DMS79 (cell line): ENCODE results near the gene RABGAP1L.

ENCODE experiments used
- DNase-seq: peaks from one replicate; lab custom pipeline; 2025; lab: John Stamatoyannopoulos, UW

Gene RABGAP1L

GRCh38 chr1:174197088-174197487 is 37.8 kb downstream of the RABGAP1L start:
- no peak for DNase-seq

GRCh38 chr1:174197547-174197946 is 38.2 kb downstream of the RABGAP1L start:
- no peak for DNase-seq

GRCh38 chr1:174198202-174198601 is 38.9 kb downstream of the RABGAP1L start:
- no peak for DNase-seq

DNA sequence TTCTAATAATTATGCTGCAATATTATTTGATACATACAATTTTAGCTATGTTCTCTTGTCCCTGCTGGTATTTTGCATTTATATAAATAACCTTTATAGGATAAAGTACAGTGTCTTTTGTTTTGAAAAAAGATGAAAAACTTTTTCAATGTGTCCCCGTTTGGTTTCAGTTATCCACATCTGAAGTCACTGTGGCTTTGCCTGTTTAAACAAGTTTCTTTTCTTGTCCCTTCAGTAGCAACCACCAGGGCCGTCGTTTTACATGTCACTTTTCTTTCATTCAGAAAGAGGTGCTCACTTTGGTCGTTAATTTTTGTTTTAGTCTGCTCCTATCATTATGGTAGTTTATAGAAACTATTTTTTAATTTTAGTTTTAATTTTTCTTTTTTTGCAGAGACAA is 41.4 kb downstream of the RABGAP1L start:
- no peak for DNase-seq

DNA sequence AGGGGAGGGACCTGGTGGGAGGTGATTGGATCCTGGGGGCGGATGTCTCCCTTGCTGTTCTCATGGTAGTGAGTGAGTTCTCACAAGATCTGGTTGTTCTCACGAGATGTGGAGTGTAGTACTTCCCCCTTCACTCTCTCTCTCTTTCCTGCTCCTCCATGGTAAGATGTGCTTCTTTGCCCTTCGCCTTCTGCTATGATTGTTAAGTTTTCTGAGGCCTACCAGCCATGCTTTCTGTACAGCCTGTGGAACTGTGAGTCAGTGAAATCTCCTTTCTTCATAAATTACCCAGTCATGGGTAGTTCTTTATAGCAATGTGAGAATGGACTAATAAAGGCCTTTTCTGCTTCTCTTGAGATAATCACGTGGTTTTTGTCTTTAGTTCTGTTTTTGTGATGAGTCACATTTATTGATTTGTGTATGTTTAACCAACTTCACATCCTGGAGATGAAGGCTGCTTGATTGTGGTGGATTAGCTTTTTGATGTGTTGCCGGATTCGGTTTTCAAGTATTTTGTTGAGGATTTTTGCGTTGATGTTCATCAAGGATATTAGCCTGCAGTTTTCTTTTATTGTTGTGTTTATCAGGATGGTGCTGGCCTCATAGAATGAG is 45.5 kb downstream of the RABGAP1L start:
- DNase-seq = no peak

DNA sequence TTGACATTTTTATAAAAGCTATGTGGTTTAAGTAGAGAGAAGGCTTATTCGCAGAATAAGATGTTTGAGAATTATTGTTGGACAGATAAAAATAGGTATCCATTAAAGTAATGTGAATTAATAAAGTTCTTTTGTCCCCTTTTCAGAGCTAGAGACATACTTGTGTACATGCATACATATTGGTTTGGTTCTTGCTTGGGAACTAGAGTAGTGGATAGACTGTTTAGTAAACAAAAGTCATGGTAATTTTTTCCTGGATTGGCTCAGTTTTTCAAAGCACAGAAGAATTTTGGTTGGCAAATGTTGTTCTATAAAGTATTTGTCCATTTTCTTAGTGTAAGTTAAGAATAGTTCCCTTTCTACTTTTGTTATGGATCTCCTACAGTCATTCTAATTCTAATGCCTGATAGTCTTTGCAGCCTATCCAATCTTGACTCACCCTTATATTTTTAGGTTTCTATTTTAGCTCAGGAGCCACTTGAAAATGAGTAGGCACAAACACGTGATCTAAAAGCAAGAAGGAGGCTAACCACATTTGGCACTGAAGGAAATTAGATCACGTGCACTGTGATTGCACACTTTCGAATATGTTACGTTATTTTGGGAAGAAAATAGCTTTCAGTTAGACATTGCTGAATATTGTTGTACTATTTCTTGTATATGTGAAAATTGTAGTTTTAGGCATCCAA is 47.0 kb downstream of the RABGAP1L start:
- DNase-seq = no peak

DNA sequence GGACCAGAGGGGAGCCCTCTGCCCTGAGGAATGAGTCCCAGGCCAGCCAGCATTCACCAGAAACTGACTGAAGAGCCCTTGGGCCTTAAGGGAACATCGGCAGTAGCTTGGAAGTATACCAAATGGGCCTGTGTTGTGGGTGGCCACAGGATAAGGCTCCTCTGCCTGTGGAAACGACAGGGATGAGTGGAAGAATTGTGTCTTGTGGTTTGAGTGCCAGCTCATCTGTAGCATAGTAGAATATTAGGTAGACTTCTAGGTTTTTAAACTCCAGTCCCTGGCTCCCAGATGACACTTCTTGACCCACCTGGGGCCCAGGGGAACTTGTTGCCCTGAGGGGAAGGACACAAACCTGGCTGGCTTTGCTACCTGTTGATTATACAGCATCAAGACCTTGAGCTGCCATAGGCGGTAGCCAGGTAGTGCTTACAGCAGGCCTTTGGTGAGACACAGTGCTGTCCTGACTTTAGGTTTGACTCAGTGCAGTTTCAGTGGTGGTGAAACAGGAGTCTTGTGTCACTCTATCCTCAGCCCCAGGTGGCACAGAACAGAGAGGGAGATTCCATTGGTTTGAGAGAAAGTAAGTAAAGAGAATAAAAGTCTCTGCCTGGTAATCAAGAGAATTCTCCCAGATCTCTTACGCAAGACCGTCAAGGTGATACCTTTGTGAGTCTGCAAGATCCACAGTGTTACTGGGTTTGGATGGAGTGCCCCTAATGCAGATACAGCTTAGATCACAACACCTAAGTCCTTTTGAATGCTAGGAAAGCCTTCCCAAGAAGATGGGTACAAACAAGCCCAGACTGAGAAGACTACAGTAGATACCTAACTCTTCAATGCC is 50.2 kb downstream of the RABGAP1L start:
- DNase-seq = no peak

- DNase-seq = no peak
Observed at GRCh38 chr1:174211486-174211885, 52.2 kb downstream of the RABGAP1L start.

- no peak for DNase-seq
Observed at GRCh38 chr1:174215766-174216165, 56.4 kb downstream of the RABGAP1L start.

GRCh38 chr1:174217248-174217647 is 57.9 kb downstream of the RABGAP1L start:
- no peak for DNase-seq

- DNase-seq = no peak
Observed at GRCh38 chr1:174217787-174218574, 58.7 kb downstream of the RABGAP1L start.

- no peak for DNase-seq
Observed at GRCh38 chr1:174218983-174219382, 59.7 kb downstream of the RABGAP1L start.

- DNase-seq = no peak
Observed at GRCh38 chr1:174219606-174220370, 60.5 kb downstream of the RABGAP1L start.

DNA sequence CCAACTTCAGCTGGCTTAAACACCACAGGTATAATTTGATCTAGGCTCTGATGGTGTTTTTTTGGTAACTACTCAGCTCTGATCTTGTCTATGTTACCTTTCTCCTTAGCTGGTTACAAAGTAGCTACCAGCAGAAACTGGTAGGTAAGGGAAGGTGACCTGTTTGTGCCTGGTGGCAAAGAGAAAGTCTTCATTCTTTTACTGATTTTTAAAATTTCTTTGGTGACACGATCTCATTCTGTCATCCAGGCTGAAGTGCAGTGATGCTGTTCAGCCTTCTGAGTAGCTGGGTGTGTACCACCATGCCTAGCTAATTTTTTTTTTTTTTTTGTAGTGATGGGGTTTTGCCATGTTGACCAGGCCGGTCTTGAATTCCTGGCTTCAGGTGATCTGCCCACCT is 62.4 kb downstream of the RABGAP1L start:
- DNase-seq = no peak

GRCh38 chr1:174222166-174222949 is 63.0 kb downstream of the RABGAP1L start:
- DNase-seq = no peak

GRCh38 chr1:174224641-174225040 is 65.3 kb downstream of the RABGAP1L start:
- DNase-seq = no peak

- DNase-seq = no peak
Observed at GRCh38 chr1:174225499-174226204, 66.3 kb downstream of the RABGAP1L start.

DNA sequence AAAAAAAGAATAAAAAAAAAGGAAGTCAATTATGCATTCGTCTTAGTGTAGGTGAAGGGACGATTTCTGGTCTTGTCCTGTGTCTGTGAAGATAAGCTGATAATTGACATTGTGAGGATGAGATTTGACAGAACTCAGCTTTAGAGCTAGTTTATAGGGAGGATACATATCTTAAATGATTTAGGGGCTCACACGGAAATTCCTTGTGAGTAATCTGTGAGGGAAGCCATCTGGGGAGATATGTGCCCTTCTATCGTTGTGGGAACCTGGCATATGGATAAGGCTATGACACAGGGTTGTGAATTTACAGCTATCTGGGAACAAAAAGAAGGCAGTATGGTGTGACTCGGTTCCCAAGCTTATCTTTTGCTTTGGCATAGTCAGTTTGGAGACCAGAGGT is 71.1 kb downstream of the RABGAP1L start:
- DNase-seq = no peak

DNA sequence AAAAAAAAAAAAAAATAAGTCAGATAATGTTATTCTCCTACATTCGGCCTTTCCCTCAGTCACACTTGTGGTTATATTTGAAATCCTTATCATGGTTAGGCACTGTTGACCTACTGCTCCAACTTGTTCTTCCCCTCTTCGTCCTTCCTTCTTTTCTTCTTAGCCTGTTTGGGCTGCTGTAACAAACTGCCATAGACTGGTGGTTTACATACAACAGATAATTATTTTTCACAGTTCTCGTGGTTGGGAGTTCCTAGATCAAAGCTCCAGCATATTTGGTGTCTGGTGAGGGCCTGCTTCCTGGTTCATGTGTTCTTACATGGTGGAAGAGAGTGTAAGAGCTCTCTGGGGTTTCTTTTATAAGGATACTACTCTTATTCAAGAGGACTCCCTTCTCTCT is 73.4 kb downstream of the RABGAP1L start:
- no peak for DNase-seq
